HG03571 (cell line): ENCODE data around the gene ACBD6.

ENCODE experiments used
- ATAC-seq: cut with Tn5 transposase; IDR thresholded peaks from one replicate; pipeline ENCODE4 v1.9.1; 2021; ENCODE audit not compliant: unreplicated experiment

The ACBD6 gene

DNA sequence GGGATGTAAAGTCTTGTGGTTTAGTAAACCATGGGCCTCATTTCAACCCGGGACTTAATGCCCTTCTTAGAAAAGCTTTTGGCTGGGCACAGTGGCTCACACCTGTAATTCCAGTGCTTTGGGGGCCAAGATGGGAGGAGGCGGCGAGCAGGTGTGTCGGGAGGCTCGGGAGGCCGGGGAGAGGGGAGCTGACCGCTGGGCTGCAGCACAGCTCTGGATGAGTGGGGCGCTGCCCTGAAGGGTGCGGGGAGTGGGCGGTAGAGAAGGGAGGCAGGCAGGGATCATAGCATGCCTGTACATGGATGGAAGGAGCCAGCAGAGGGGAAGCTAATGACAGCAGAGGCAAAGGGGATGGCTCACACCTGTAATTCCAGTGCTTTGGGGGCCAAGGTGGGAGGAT, 241.3 kb downstream of the ACBD6 start:
- no peak for ATAC-seq

DNA sequence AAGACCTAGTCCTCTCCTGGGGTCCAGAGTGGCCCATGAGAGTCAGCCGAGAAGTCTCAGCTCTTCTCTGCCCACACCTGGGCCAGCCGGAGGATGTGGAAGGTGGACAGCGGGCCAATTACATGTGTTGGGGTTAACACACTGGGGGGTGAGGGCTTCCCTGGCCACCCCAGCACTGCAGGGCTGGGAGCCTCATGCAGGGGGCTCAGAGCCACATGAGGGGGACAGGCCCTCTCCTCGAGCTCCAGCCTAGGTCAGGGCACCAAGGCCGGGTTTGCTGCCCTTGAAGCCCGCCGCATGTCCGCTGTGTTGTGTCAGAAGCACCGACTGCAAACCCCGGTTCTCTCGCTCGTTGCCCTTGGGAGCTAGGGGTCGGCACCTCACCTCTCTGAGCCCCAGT, 241.8 kb downstream of the ACBD6 start:
- ATAC-seq, result no peak

DNA sequence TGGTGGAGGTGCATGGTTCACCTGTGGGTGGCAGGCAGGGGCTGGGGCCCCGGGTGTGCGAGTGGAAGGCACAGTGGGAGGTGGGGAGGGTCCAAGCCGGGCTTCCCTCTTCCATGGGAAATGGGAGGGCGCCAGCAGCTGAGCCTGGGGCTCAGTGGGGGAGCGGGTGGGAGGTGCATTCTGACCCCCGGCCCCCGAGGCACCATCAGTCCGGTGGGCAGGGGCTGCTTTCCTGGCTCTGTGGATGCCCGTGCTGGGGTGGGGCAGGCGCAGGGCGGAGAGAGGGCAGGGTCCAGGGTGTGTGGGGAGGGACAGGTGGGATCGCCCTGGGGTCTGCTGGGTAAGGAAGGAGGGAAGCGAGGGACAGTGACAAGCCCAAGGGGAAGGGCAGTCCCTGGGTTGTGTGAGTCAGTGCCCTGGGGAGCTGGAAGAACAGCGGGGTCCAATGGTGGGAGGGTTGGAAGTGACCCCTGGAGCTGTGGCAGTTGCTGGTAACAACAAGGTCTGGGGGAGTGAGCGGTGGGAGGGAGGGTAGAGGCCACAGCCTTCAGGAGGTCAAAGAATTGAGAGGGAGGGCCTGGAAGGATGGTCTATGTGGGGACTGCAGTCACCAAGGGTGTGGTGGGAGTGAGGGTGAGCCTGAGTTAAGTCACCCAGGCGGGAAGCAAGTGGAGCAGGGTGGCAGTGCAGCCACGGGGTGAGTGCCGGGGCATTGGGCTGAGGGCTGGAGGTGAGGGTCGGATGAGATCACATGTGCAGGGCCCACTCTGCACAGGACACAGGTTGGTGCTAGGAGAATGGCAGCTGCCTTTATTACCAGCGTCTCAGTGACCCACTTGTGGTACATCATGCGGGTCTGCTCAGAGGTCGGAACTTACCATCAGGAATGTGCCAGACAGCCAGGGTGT, 242.7 kb downstream of the ACBD6 start:
- ATAC-seq, result no peak

DNA sequence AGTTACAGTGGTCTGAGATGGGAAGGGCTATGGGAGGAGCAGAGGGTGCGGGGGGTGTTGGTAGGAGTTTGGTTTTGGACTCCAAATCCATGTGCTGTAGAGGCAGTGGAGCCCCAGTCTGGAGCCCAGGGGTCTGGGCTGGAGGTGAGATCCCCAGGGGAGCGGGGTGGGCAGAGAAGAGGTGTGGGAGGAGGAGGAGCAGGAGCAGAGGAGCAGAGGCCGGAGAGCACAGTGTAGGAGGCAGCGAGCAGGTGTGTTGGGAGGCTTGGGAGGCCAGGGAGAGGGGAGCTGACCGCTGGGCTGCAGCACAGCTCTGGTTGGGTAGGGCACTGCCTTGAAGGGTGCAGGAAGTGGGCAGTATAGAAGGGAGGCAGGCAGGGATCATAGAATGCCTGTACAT, 243.4 kb downstream of the ACBD6 start:
- ATAC-seq, result no peak

DNA sequence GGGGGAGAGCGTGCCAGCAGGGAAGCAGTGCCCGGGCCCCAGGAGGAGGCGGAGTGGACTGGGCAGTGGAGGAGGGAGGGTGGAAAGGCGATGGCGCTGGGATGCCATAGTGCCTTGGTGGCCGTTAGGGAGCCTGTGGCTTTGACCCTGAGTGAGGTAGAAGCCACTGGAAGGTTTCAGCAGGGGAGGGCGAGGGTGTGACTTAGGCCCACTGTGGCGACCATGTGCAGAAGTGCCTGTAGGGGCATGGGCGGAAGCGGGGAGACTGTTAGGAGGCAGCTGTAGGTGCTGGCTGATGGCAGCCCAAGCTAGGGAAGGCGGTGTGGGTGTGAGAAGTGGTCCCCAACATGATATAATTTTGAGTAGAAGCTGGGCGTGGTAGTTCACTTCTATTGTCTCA, 244.1 kb downstream of the ACBD6 start:
- no peak for ATAC-seq

DNA sequence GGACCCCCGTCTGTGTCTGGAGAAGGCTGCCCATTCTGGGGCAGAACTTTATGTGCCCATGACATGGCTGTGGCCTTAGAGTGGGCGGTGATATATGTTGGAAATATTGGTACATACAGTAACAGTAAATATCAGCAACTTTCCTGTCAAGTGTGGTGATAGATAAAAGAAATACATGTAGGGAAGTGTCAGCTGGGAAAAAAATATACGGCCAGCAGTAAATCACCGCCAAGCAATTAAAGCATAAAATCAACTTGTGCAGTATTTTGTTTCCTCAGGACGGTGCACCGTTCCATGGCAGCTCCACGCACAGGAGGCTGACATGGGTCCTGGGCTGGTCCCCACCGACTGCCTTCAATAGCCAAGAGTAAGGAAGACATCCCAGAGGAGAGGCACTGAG, 244.9 kb downstream of the ACBD6 start:
- no peak for ATAC-seq

DNA sequence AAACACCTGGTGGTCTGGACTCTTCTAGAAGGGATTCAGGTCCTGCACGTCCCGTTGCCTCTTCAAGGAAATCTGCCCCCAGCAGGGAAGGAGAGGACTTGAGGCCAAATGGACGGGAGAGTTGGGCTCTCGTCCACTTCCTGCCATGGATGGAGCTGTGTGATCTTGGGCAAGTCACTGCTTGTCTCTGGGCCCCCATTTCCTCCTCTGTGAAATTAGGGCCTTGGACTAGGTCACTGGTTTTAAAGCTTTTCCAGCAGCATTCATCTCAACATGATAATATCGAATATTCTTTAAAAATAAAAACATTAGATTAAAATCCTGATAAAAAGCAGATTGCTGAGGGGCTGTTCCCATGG, 245.4 kb downstream of the ACBD6 start:
- ATAC-seq, result no peak

DNA sequence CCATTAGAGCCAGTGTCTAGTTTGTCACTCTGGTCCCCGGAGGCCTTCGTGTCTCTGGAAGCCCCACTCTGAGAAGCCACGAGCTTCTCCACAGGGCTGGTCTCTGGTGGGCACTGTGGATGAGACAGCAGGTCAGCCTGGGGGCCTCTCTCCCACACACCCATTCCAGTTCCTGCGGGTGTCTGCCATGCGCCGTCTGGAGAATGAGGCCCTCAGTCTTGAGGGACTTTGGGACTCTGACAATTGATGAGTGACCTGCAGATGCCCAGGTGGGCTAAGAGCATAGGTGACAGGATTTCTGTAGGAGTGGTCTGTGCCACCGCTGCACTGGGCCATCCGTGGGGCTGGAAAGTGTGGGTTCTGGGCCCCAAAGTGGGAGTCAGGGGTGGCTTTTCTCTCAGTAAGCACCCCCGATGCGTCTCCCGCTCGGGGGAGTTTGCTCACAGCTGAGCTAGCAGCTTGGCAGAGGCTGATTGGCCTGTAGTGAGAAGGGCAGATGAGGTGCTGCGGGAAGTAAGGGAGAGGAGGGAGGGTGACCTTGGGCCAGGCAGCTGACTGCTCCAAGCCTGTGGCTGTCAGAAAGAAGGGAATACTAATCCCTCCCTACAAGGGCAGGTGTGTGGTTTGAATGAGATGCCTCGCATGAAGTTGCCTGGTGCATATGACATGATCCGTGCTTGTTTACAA, 245.9 kb downstream of the ACBD6 start:
- ATAC-seq, result no peak

DNA sequence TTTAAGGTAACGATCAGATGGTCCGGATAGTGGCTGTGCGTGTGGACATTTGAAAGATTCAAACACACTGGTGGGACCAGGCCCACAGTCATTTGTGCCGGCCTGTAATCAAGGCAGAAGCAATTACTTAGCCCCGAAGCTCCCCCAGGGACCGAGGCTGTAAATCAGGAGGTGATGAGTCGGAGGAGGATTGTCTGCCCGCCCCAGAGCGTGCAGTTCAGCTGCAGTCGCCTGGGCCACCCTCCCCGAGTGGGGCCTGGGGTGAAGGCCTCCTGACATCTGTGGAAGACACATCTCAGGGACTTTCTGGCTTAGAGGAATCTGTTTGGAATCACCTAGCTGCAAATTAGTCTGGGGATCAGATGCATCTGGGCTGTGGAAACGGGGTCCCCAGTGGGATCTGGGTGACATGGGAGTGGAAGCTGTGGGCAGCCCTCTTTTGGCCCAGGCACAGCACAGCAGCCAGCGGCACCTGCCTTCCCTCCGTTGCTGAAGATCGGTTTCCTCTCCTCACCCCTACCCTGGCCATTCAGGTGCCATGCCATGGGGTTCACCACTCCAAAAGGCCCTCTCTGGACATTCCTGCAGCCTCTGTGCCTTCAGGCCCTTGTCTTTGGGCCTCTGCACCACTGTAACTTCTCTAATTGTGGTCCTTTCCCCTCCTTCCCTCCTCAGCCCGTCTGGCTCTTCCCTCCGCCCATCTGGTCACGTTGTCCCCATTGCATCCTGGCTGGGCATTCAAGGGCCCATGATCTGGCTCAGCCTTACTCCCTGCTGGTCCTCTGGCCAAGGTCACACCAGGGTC, 246.6 kb downstream of the ACBD6 start:
- ATAC-seq, result no peak

DNA sequence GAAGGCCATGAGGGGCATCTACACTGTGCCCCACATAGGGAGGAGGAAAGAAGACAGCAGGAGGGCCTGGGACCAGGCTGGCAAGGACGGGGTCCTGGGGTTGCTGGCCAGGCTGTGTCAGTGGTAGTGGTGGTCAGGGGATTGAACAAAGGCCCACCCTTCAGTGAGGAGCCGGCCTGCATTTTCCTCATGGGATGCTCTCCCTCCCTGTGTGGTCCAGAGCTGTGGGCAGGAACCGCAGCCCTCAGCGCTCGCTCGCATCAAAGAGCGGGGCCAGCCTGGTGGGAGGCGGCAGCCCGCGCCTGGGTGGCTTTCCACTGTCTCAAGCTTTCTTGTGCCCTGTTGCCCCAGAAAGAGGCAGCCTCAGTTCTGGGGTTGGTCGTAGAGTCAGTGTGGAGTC, 247.5 kb downstream of the ACBD6 start:
- ATAC-seq, result no peak

DNA sequence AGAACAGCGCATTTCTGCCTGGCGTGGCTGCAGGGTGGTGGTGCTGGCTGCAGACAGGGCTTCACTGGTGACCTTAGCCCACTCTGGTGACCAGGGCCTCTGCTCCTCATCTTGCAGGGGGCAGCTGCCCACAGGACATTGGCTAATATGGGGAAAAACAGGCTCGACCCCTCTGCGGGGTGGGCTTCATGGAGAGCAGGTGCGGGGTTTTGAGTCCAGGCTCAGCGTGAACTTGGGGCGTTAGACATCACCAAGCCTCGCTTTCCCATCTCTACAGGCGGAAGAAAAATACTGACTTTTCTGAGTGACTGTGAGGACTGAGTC, 247.9 kb downstream of the ACBD6 start:
- ATAC-seq, result no peak

DNA sequence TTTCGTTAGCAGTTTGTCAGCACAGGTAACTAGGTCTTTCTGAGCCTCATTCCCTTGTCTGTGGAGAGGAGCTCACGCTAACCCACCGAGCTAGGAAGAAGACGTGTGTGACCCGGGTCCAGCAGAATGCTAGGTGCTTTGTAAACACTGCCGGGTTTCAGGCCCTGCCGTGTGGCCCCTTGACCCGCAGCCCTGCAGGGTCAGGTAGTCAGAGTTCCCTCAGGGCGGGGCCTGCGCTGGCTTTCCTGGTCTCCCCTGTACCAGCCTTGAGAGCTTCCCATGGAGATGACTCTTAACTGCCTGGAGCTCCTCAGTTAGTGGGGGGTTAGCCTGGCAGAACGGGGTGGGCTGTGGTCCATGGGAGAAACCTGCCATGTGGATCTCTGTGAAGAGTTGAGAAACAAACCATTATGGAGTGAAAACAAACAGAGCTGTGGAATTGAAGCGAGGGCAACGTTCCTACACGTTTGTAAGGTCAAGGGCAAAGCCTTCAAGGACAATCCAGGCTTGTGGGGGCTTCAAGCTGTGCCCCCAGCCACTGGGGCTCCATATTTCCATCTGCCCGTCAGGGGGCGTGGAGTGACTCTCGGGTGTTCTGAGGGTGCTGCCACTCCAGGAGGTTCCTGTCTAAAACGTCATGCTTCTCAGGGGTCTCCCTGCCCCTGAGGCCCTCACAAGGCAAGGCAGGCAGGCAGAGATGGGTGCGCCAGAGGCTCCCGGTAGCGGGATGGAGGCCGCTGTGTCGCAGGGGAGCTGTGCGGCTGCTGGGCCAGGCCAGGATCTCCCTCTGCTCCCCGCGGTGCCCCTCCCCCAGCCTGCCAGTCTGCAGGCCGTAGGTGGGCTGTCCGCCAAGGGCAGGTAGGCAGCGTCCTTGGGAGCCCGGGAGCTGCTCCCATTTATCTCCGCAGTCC, 248.5 kb downstream of the ACBD6 start:
- ATAC-seq, result no peak

DNA sequence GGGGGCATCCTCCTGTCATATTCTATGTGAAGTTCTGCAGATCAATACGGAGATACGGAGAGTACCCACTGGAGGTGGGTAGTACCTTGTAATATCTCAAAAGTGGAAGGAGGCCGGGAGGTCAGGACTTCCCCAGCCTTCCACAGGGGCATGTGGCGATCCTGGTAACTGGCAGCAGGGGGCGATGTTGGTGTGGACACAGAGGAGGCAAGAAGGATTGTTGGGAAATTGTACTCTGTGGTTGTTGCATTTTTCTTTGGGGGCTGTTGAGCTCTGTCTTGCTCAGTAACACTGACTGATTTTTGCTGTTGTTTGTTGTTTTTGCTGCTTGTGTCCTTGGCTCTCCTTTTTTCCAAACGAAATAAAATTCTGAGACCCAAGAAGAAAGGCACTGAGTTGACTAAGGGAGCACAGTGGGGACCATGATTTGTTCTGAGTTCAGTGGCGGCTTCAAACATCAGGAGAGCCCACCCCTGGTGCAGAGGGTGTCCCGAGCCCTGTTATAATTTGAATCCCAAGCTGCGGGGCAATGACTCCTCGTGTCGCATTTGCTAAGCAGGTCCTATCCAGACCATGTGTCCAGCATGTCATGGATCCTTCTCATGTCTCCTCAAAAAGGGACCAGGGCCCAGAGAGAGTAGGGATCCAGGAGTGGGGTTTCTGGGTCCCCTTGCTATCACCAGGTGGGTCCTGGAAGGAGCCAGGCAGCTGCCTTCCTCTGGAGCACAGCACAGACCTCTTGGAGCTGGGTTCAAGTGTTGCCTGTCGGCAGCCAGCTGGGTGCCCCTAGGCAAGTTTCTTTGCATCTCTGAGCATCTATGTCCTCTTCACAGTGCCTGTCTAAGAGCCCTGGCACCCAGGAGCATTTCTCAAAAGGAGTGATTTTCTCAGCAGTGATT, 249.5 kb downstream of the ACBD6 start:
- ATAC-seq, result no peak

DNA sequence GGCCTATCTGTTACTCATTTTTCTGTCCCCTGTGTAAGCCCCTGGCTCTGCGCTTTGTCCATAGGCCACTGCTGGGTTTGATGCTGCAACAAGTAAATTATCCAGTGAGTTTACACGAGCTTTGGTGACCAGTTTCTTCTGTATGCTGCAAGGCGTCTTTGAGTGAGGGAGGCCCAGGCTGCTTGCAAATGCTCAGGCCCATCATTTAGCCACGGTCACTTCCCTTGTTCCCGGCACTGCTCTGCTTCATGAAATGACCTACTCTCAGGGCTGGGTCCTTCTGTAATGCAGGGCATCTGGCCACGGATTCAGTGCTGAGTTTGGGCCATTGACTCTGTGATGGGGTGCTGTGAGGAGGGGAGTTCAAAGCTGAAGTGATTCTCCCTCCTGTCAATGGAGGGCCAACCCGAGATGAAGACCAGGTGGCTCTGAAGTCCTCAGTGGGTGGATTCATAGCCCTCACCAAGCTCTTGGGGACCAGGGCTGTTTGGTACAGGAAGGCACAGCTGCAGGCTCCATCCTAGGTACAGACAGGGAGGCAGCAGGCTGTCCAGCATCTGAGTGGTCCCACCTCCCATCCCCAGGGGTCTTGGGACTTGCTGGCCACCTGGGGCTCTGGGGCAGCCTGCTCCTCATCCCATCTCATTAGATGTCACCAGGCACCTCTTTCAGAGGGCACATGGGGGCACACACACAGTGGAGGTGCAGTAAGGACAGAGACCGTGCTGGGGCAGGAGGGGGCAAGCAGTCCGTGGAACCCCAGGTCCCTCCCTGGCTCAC, 250.7 kb downstream of the ACBD6 start:
- ATAC-seq, result no peak

DNA sequence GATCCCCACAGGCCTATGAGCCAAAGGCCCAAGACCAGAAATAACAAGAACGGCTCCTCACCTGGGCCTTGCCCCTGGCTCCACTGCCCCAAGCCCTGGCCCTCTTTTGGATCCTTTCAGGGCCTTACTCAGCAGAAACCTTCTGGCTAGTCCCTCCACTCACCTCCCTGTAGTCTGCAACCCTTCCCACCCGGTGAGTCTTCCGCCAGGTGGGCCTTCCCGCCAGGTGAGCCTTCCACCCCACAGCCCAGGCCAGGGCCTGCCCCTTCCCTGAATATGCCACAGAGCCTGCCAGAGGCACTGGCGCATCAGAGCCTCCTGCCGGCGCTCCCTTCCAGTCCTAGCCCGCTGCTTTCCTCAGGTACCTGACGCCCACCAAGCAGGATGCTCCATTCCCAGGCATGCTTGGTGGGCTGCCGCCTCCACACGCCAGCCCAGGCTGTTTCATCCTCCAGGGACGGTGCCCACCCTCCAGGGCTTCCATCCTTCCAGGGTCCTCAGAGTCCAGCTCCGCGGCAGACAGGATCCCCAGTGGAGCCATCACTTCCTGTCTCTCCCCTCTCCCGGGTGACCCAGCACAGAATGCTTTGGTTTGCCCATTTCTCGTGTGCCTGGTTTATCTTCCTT, 251.4 kb downstream of the ACBD6 start:
- no peak for ATAC-seq

DNA sequence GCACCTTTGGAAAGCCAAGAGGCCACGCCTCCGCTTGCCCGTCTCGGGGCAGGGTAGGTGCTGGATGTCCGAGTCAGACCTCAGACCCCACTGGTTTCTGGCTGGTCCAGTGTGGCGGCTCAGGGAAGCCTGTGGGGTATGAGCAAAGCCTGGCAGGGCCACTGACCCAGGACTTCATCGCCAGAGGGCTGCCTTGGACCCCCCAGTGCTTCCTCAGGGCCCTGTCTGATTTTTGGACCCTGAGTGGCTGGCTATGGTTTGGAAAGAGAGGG, 251.9 kb downstream of the ACBD6 start:
- no peak for ATAC-seq

DNA sequence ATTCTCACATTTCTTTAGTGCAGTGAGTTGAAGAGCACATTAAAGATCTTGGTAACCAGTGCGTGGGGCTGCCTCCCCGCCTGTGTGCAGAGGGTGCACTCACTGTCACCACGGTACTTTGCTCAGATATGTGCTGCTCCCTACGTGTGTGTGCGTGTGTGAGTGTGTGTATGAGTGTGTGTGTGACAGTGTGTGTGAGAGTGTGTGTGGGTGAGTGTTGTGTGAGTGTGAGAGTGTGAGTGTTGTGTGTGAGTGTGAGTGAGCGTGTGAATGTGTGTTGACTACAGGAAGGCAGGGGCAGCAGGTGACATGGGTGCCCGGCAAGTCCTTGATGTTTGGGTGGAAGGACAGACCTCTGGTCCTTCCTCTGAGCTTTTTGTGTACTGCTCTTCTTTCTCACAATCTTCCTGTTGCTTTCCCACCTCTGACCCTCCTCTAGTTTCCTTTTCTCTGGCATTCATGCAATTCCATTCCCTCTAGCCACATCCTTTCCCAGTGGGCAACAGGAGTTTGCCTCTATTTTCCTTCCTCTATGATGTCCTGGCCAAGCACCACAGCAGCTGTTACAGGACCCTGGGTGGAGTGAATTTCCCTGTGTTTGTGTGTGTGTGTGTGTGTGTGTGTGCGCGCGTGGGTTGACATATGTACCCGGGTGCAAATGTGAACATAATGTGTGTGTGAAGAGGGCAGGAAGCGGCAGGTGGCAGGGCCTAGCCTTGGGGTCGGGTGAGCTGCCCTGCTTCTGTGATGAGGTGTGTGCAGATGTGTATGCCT, 252.5 kb downstream of the ACBD6 start:
- ATAC-seq, result no peak
